ENCODE data around the gene ZFP36. TPM values are rescaled to one million over a fixed set of nuclear protein-coding genes. Genes with fewer than 3 reads are reported as not detected.

Gene ZFP36
- total RNA-seq, 4 donors from 2014 or later: 280 to 924 (median 309) TPM

DNA sequence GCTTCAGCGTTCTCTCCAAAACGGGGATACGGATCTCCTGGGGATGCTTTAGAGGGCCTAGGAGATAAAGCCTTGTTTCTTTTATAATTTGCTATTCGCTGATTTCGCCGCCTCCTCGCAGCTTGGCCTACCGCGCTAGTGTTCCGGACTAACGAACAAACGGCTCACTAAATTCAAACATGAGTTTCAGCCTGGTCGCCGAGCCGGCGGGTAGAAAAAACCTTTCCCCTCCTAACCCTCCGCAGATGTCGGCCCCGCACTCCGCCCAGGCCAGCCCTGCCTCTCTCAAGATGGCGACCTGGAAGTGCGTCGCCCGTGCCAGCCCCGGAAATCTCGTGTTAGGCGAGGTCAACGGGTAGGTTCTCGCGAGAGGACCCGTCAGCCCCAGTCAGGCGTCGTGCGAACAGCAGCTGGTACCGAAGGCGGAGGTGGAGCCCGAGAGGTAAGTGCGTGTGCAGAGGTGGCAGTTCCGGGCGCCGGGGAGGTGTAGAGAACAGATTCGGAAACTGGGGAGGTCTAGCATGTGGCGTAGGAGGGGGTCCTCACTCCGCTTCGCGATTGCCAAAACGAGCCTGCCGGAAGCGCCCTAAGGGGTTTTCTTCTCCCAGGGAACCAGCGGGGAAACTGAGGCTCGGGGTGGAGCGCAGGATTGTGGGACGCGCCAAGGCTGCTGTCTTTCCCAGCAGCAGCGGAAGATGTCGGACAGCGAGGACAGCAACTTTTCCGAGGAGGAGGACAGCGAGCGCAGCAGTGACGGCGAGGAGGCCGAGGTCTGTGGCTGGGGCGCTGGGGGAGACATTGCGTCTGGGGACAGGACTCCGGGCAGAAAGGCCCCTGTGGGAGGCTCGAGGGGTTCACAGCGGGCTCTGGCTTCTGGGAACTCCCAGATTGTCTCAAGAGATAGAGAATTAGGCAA is 38.8 kb downstream of the ZFP36 start, which contains the start of gene SUPT5H:
Gene SUPT5H, plus strand, starts transcription at position 387 of the 916 bp plus-strand sequence. Its CDS starts 309 bp downstream, at position 696.
- Histone ChIP-seq H3K27ac (peak within 1 kb of the TSS; percentile 88 to 98 (median 96)), H3K36me3 (no peaks in the 10 kb centered on the region), H3K9me3 (no peaks in the 10 kb centered on the region), H3K4me3 (peak within 1 kb of the TSS; percentile 61 to 95 (median 94)), H3K27me3 (no peaks in the 10 kb centered on the region), H3K4me1 (peaks cover 13 to 43% (median 27%) of the 10 kb centered on the region in 4 donors)
- DNase-seq: peak; percentile 98
- 0% methylated on average over 3 to 68 of the region's 68 CpGs for WGBS, 2 donors (ENCODE audit: low coverage in 1 of 2)
- TF ChIP-seq POLR2AphosphoS5 (IDR thresholded peaks at IDR 0.05): peak; percentile 97 to 99 (median 98)
- no peak for TF ChIP-seq EP300 (IDR thresholded peaks at IDR 0.05; ENCODE audit: low read depth)
- TF ChIP-seq, protein P1, sequence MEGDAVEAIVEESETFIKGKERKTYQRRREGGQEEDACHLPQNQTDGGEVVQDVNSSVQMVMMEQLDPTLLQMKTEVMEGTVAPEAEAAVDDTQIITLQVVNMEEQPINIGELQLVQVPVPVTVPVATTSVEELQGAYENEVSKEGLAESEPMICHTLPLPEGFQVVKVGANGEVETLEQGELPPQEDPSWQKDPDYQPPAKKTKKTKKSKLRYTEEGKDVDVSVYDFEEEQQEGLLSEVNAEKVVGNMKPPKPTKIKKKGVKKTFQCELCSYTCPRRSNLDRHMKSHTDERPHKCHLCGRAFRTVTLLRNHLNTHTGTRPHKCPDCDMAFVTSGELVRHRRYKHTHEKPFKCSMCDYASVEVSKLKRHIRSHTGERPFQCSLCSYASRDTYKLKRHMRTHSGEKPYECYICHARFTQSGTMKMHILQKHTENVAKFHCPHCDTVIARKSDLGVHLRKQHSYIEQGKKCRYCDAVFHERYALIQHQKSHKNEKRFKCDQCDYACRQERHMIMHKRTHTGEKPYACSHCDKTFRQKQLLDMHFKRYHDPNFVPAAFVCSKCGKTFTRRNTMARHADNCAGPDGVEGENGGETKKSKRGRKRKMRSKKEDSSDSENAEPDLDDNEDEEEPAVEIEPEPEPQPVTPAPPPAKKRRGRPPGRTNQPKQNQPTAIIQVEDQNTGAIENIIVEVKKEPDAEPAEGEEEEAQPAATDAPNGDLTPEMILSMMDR (IDR thresholded peaks at IDR 0.05): no peak
- TF ChIP-seq POLR2A (IDR thresholded peaks at IDR 0.05): peak; percentile 96
- in situ Hi-C loops (cut with MboI; ENCODE audit: low pct_ligation_motif_present in 1 of 4, low pct_unique_long_range_greater_than_20kb in 1 of 4, low sequenced_read_pairs in 3 of 4) (loop anchor here in 2 of 4 donors (10.0 to 25.0 kb wide), 2 partner anchors 89 to 92 kb away; partner anchors contain the start of genes EID2B (in 2 of the 2) and EID2 (in 1 of the 2)), intact Hi-C loops (cut with DNase I; ENCODE audit: low total_unique reads) (no loop called here)

DNA sequence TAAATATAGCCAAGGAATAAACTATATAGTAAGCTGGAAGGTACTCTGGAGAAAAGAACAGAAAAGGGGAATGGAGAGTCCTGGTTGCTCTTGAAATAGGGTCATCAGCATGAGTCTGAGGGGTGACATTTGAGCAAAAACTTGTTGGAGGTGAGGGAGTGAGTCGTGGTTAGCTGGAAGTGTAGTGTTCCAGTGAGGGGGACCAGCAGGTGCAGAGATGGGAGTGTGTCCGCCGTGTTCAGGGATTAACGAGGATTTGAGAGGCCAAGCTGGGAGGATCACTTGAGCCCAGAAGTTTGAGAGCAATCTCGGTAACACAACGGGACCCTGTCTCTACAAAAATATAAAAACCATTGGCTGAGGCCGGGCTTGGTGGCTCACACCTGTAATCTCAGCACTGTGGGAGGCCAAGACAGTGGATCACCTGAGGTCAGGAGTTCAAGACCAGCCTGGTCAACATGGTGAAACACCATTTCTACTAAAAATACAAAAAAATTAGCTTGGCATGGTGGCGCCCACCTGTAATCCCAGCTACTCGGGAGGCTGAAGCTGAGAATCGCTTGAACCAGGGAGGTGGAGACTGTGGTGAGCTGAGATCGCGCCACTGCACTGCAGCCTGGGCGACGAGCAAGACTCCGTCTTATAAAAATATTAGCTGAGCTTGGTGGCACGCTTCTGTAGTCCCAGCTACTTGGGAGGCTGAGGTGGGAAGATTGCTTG is 39.9 kb downstream of the ZFP36 start:
- TF ChIP-seq EP300 (IDR thresholded peaks at IDR 0.05; ENCODE audit: low read depth): no peak
- no peak for TF ChIP-seq POLR2A (IDR thresholded peaks at IDR 0.05)
- TF ChIP-seq POLR2AphosphoS5 (IDR thresholded peaks at IDR 0.05): no peak
- TF ChIP-seq, protein P1 (IDR thresholded peaks at IDR 0.05): no peak
- Histone ChIP-seq H3K9me3 (no peaks in the 10 kb centered on the region), H3K27ac (peak overlapping the region; percentile 88 to 98 (median 96)), H3K4me3 (peak overlapping the region; percentile 61 to 95 (median 94)), H3K27me3 (no peaks in the 10 kb centered on the region), H3K36me3 (no peaks in the 10 kb centered on the region), H3K4me1 (peaks cover 13 to 41% (median 28%) of the 10 kb centered on the region in 4 donors)
- 24 to 77% methylated on average over 2 to 16 of the region's 16 CpGs for WGBS, 2 donors (ENCODE audit: low coverage in 1 of 2)
- DNase-seq: no peak
- in situ Hi-C loops (cut with MboI; ENCODE audit: low pct_ligation_motif_present in 1 of 4, low pct_unique_long_range_greater_than_20kb in 1 of 4, low sequenced_read_pairs in 3 of 4): loop anchor here in 2 of 4 donors (10.0 to 25.0 kb wide), 2 partner anchors 88 to 91 kb away; partner anchors contain the start of genes EID2B (in 2 of the 2) and EID2 (in 1 of the 2)
- intact Hi-C loops (cut with DNase I; ENCODE audit: low total_unique reads): no loop called here

DNA sequence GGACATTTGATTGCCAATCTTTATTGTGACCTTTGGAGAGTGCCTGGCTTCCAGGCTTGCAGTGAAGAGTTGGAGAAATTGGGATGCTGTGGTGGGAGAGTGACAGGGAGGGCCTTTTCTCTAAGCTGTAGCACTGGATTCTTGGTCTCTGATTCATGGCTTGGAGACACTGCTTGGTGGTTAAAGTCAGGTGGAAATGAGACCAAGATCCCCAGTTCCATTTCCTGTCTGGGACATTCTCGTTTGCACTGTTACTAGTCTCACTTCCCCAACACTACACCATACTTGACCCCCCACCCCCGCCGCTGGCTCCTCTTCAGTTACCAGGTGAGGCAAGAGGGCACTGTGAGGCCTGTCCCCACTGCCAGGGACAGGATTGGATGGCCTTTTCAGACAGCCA is 41.6 kb downstream of the ZFP36 start:
- Histone ChIP-seq H3K4me3 (no peak overlapping the region), H3K4me1 (peaks cover 13 to 41% (median 28%) of the 10 kb centered on the region in 4 donors), H3K9me3 (no peaks in the 10 kb centered on the region), H3K36me3 (peaks cover 0 to 6% (median under 1%) of the 10 kb centered on the region in 4 donors), H3K27me3 (no peaks in the 10 kb centered on the region), H3K27ac (no peak overlapping the region)
- TF ChIP-seq POLR2A (IDR thresholded peaks at IDR 0.05) (no peak), POLR2AphosphoS5 (IDR thresholded peaks at IDR 0.05) (no peak), EP300 (IDR thresholded peaks at IDR 0.05; ENCODE audit: low read depth) (no peak)
- TF ChIP-seq, protein P1 (IDR thresholded peaks at IDR 0.05): no peak
- in situ Hi-C loops (cut with MboI; ENCODE audit: low pct_ligation_motif_present in 1 of 4, low pct_unique_long_range_greater_than_20kb in 1 of 4, low sequenced_read_pairs in 3 of 4): loop anchor here in 2 of 4 donors (10.0 to 25.0 kb wide), 2 partner anchors 87 to 89 kb away; partner anchors contain the start of genes EID2B (in 2 of the 2) and EID2 (in 1 of the 2)
- DNase-seq: no peak
- 67 to 69% methylated on average over 3 of the region's 3 CpGs for WGBS, 2 donors (ENCODE audit: low coverage in 1 of 2)
- intact Hi-C loops (cut with DNase I; ENCODE audit: low total_unique reads): no loop called here
